Anterior cingulate cortex (tissue), 58 donors: ENCODE results near the gene ZNF385A.

ENCODE experiments used
- DNase-seq, 58 donors: peaks; one replicate each; lab custom pipeline; 2025; lab: John Stamatoyannopoulos, UW

The ZNF385A gene

GRCh38 chr12:54394281-54394719 is 9.8 kb upstream of the ZNF385A start:
- DNase-seq: peak in 30 of 58 donors; percentile 8 to 73 (median 34)

- DNase-seq: no peak
These were observed 9.2 kb upstream of the ZNF385A start for GRCh38 chr12:54393743-54394142.

GRCh38 chr12:54393207-54393609 is 8.7 kb upstream of the ZNF385A start:
- DNase-seq: no peak

GRCh38 chr12:54392485-54393206 is 8.1 kb upstream of the ZNF385A start:
- DNase-seq: peak in 2 of 58 donors; percentile 9 to 19

- DNase-seq: peak in 35 of 58 donors; percentile 12 to 75 (median 42)
These were observed 6.4 kb upstream of the ZNF385A start for GRCh38 chr12:54390668-54391551.

GRCh38 chr12:54390176-54390667 is 5.7 kb upstream of the ZNF385A start:
- DNase-seq: peak in 1 of 58 donors; percentile 26

- no peak for DNase-seq
These were observed 5.2 kb upstream of the ZNF385A start for GRCh38 chr12:54389607-54390175.

GRCh38 chr12:54389134-54389508 is 4.6 kb upstream of the ZNF385A start:
- no peak for DNase-seq

- DNase-seq: no peak
These were observed 4.0 kb upstream of the ZNF385A start for GRCh38 chr12:54388237-54389133.

GRCh38 chr12:54387114-54387467 is 2.6 kb upstream of the ZNF385A start:
- no peak for DNase-seq

GRCh38 chr12:54386403-54387113 is 2.0 kb upstream of the ZNF385A start:
- DNase-seq: no peak

GRCh38 chr12:54385251-54385914 is 850 bp upstream of the ZNF385A start:
- peak in 21 of 58 donors; percentile 17 to 71 (median 40) for DNase-seq

- peak in 2 of 58 donors; percentile 14 to 36 for DNase-seq
These were observed 1.4 kb downstream of the ZNF385A start for GRCh38 chr12:54383041-54383609.

GRCh38 chr12:54381136-54381535 is 3.4 kb downstream of the ZNF385A start:
- no peak for DNase-seq

- DNase-seq: peak in 57 of 58 donors; percentile 32 to 92 (median 79)
These were observed 4.9 kb downstream of the ZNF385A start for GRCh38 chr12:54379398-54380201.

GRCh38 chr12:54378796-54379397 is 5.6 kb downstream of the ZNF385A start:
- DNase-seq: peak in 30 of 58 donors; percentile 20 to 62 (median 35)
